ENCODE data around the gene PRKACB.

GRCh38 chr1:84162295-84162694 lies 18.2 kb downstream of the PRKACB start:
- TF ChIP-seq CTCF (IDR thresholded peaks at IDR 0.05) (no peak), POLR2A (IDR thresholded peaks at IDR 0.05) (no peak)
